GM12864 (cell line): ENCODE results near the gene SCUBE1.

Experiments
- DNase-seq: peaks from one replicate; pipeline ENCODE4 v3.0.0-alpha.2; 2011; ENCODE audit warnings: low read depth
- H3K4me3 ChIP-seq: 2 replicates; pipeline ENCODE4 v1.5.1; 2011; ENCODE audit warnings: mild to moderate bottlenecking, low read depth, low read length, control low read depth
- TF ChIP-seq, protein P1 (sequence below): IDR thresholded peaks from 2 replicates; pipeline ENCODE4 v1.5.1; 2011; ENCODE audit warnings: low read depth, mild to moderate bottlenecking, moderate library complexity, low read length, control low read depth, inconsistent platforms; ENCODE audit errors: missing control alignments

The SCUBE1 gene

DNA sequence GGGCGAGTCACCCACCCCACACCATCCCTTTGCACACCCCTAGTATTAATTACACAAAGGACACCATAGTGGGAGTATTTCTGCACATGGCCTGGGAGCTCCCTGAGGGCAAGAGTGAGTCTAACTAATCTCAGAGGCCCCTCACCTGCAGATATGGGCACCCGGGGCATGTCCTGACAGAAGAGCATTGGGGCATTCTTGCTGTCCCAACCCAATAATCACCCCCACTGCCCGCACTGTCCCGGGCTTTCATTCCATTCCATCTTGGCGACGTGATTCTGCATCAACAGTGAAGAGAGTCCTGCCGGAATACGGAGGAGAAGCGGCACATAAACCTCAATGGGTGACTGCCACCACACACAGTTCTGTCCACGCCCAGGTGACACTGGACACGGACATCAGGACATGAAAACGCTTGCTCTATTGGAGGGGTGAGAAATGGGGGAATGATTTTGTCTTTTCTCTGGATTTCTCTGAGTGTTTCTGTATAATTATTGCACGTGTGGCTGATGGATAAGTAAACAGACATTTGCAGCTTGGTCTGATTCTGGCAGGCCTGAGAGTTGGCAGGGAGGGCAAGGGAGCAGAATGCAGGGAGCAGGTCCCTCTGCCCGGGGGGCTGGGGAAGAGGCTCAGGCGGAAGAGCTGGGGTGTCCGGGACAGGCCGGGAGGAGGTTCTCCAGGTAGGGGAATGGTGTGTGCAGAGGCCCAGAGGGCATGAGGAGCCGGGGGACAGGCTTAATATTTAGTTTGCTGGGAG lies 38.2 kb downstream of the SCUBE1 start:
- no peak overlapping the region for H3K4me3 ChIP-seq
- no peak for DNase-seq
- TF ChIP-seq, protein P1, sequence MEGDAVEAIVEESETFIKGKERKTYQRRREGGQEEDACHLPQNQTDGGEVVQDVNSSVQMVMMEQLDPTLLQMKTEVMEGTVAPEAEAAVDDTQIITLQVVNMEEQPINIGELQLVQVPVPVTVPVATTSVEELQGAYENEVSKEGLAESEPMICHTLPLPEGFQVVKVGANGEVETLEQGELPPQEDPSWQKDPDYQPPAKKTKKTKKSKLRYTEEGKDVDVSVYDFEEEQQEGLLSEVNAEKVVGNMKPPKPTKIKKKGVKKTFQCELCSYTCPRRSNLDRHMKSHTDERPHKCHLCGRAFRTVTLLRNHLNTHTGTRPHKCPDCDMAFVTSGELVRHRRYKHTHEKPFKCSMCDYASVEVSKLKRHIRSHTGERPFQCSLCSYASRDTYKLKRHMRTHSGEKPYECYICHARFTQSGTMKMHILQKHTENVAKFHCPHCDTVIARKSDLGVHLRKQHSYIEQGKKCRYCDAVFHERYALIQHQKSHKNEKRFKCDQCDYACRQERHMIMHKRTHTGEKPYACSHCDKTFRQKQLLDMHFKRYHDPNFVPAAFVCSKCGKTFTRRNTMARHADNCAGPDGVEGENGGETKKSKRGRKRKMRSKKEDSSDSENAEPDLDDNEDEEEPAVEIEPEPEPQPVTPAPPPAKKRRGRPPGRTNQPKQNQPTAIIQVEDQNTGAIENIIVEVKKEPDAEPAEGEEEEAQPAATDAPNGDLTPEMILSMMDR = no peak

- no peak for DNase-seq
- TF ChIP-seq, protein P1 = no peak
- no peak overlapping the region for H3K4me3 ChIP-seq
Measured at GRCh38 chr22:43303751-43304150, 39.4 kb downstream of the SCUBE1 start.

GRCh38 chr22:43303166-43303565 lies 40.0 kb downstream of the SCUBE1 start:
- TF ChIP-seq, protein P1 = no peak
- no peak overlapping the region for H3K4me3 ChIP-seq
- DNase-seq = no peak

- DNase-seq = no peak
- TF ChIP-seq, protein P1 = no peak
- H3K4me3 ChIP-seq = no peak overlapping the region
Measured at GRCh38 chr22:43302531-43303041, 40.6 kb downstream of the SCUBE1 start.

GRCh38 chr22:43301866-43302265 lies 41.3 kb downstream of the SCUBE1 start:
- H3K4me3 ChIP-seq = no peak overlapping the region
- TF ChIP-seq, protein P1 = no peak
- DNase-seq = no peak

GRCh38 chr22:43300891-43301676 lies 42.1 kb downstream of the SCUBE1 start:
- TF ChIP-seq, protein P1 = no peak
- no peak for DNase-seq
- no peak overlapping the region for H3K4me3 ChIP-seq

DNA sequence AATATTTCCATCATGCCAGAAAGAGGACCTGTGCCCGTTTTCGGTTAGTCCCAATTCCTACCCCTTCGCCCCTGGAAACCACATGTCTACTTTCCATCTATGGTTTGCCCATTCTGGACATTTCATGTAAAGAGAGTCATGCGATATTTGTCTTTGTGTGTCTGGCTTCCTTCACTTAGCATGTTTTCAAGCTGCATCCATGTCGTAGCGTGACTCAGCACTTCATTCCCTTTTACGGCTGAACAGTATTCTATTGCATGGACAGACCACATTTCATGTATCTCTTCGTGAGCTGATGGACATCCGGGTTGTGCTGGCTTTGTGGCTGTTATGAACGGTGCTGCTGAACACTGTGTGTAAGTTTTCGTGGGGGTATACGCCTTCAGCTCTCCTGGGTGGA lies 43.4 kb downstream of the SCUBE1 start:
- TF ChIP-seq, protein P1 = no peak
- no peak for DNase-seq
- H3K4me3 ChIP-seq = no peak overlapping the region
